GM21423 (cell line): ENCODE data around the gene NDEL1.

Source experiments
- ATAC-seq: cut with Tn5 transposase; IDR thresholded peaks from one replicate; pipeline ENCODE4 v1.9.1; 2021; ENCODE audit warnings: mild to moderate bottlenecking, moderate library complexity; ENCODE audit not compliant: unreplicated experiment

Gene NDEL1

DNA sequence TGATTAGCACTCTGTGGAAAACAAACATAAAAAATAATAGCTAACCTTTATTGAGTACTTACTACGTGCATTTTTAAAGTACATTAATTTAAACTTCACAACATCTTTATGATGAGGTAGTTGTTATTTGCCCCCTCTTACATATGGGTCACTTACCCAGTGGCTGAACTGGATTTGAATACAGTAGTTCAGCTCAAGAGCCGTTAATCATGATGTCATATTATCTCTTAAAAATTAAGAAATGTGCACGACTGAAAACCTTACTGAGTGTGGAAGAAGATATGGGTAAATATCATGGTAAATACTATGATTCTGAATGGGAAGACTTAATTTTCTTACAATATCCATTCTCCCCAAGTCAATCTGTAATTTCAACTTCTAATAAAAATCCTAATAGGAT is 17.6 kb downstream of the NDEL1 start:
- no peak for ATAC-seq

- no peak for ATAC-seq
Measured at GRCh38 chr17:8455665-8456209, 20.1 kb downstream of the NDEL1 start.

DNA sequence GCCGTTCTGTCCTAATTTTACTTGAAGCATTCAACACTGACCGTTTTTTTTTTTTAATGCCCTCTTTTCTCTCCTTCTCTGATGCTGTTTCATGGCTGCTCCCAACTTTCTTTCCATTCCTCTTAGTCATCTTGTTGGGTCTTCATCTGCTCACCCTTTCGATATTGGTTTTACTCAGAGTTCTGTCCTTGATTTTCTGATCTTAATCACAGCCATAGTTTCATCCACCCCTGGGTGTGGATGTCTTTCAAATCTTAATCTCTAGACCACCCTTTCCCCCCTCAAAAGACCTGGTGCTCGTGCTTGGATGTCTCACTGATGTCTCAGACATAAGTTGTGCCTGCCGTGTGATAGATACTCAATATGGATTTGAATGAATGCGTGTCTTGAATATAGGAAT is 22.4 kb downstream of the NDEL1 start:
- no peak for ATAC-seq

- no peak for ATAC-seq
Measured at GRCh38 chr17:8459107-8459506, 23.4 kb downstream of the NDEL1 start.

DNA sequence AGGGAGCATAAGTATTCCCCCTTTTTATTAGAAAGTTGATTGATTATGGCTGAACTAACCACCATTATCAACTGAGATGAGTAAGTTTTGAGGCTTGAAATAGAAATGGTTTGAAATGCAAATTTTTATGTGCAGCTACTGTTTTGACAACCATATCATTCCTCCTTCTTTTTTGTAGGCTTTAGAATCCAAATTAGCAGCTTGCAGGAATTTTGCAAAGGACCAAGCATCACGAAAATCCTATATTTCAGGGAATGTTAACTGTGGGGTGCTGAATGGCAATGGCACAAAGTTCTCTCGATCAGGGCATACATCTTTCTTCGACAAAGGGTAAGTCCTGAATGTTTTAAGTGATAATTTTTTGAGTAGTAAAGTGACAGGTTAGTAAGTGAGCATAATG is 24.1 kb downstream of the NDEL1 start:
- ATAC-seq, result no peak

DNA sequence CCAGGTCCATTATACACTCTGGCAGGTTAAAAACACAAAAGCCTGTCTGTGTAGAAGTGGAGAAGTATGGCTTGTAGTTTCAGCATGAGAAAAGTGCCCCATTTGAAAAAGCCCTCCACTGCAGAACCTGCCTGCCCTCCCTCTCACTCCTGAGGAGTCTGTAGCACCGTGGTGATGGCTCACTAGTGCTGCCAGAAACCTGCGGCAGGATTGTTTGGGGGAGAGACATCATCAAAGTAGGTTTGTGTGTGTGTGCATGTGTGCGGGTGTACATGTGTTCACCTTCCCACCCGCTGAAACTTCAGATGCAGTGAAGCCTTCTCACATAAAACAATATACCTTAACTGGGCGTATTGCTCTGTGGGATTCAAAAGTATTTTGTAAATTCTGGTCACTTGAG is 26.9 kb downstream of the NDEL1 start:
- ATAC-seq, result no peak

DNA sequence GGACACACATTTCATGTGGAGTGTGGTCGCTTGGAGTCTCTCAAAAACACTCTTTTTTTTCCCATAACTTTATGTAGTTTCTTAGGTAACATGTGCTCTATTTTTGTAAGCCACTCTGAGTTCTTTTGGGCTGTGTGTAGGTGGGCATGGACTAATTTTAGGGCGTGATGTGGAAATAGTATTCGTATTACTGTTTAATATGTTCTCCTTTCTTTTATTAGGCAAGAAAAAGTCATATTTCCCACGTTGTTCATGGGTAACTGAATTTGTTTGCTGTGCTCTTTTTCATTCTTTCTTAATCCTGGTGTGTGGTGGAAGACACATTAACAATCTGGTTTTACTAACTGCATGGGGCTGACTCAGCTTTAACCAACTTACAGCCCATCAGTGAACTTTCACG is 27.4 kb downstream of the NDEL1 start:
- ATAC-seq, result no peak

DNA sequence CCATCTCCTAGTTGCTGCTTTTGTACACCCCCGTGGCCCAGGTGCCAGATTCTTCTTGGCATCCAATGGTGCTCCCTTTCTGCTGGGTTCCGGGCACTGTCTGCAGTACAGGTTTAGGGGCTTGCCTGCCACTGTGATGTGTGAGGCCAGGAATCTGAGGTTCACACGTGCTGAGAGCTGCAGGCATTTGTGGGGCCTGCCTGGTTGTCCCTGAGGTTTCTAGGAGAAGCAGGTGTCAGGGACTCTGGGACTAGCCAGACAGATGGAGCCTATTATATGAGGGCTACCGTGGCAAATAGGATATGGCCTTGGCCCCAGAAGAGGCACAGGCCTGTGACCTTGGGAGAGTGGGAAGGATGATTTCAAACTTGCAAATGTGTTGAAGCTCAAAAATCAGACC is 29.3 kb downstream of the NDEL1 start:
- ATAC-seq, result no peak

DNA sequence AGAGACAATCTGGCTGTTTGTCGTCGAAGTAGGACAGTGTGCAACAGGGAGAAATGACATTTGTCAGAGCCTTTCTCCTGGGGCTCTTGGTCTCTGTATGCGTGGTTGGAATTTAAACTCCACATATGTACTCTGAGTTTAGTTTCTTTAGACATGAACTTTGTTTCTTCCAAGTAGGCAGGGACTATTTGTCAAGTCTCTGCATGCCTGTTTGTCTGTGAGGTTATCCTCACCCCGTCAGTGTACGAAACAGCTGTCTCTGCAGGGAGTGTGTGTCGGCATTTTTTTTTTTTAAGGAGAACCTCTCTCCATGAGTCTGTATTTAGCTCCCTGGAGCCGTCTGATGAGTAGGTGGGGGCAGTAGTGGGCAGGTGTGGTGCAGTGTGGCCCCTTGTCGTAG is 29.7 kb downstream of the NDEL1 start:
- no peak for ATAC-seq

DNA sequence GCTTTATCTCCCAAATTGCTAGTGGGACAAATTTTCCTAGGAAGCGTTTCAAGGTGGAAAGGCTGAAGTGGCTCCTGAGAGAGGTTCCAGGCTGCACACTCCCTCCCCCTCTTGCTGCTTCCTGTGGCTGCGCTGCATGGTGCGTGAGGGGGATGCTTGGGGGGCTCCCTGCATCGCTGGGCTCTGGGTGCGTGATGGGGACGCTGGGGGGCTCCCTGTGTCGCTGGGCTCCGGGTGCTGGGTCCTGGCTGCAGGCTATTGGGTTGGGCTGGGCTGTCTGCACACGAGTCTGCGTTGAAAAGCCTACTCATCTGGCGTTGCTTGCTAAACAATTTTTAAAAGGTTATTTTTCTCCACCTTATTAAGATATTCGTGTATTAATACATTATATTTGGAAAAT is 30.1 kb downstream of the NDEL1 start:
- ATAC-seq, result no peak

DNA sequence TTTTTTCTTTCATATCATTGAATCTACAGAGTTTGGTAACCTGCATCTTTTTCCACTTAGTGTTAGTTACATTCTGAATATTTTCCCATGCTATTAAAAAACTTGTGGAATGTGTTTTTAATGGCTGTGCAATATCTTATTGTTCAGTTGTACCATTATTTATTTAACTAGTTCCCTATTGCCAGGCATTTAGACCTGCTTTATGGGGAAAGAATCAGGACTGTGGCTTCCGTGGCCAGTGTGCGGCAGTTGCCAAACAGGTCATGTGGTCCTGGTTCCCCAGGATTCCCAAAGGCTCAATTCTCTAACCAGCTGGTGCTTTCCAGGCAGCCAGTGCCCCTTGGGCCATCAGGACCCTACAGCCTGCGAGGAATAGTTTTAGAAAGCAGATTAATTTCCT is 30.8 kb downstream of the NDEL1 start:
- ATAC-seq, result no peak

DNA sequence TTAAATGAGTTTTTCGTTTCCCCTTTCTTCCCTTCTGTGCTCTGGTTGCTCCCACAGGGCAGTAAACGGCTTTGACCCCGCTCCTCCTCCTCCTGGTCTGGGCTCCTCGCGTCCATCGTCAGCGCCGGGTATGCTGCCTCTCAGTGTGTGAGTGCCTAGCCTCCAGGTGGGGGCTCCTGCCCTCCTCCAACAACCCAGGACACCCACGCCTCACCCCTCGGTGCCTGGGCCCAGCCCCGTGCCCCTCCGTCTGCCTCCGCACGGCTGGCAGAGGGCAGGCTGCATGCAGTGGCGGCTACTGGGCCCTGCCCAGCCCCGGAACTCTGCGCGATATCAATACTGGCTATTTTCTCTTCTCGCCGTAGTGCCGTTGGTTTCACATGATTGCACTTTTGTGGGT is 31.2 kb downstream of the NDEL1 start:
- no peak for ATAC-seq

DNA sequence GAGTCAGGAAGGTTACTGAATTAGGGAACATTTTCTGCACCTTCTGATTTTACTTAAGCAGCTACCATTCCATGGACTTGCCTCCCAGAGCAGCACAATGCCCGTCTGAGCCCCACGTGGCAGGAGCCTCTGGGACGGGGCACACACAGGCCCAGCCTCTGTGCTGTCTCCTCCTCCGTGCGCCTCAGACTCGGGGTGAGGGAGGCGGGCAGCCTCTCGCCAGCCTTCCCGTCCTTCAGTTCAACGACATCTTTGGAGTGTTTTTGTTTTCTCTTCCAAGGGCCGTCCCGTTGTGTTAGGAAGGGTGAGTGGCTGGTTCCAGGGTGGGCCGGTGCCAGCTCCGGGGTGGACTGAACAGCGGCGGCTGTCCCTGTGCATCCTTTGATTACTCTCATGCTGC is 31.8 kb downstream of the NDEL1 start:
- no peak for ATAC-seq

GRCh38 chr17:8468127-8468526 is 32.4 kb downstream of the NDEL1 start:
- ATAC-seq, result no peak

DNA sequence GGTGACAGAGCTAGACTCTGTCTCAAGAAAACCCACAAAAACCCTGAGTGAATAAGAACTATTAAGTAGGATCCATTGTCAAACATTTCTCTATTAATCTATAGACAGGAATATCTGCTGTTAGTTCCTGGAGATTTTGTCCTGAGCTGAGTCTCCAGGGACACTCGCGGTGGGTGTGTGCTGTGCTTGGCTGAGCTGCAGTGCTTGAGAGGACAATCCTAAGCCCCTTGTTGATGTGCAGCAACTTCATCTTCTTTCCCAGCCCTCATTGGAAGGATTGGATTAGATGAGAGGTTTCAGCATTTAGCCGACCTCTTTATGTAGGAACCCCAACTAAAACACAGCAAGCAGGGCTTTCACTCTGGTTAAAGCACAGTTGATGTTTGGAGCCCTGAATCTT is 33.3 kb downstream of the NDEL1 start:
- no peak for ATAC-seq

- no peak for ATAC-seq
Measured at GRCh38 chr17:8469964-8470363, 34.3 kb downstream of the NDEL1 start.

DNA sequence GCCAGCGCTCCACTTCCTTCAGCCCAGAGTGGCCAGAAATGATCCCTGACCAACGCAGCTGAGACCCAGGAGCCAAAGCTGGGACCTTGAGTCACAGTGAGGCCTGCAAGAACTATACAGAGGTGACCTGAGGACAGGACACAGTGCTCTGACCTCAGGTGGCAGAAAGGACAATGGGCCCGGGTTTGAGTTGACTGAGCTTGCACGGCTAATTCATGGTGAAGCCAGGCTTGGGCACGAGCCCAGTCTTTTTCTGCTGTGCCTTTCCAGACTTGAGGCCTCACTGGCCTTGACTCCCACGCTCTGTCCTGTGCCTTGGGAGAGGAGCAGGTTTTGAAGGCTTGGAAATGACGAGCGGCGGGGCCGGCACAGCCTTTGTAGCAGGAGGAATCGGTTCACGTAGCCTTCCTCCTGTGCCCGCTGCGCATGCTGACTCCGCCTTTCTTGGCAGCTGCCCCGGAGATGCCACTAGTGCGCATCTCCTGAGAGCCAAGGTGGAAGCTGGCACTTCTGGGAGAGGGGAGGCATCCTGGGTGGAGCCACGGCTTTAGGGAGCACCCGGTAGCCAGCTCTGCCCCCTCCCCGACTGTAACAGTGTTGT is 34.9 kb downstream of the NDEL1 start:
- ATAC-seq, result no peak

GRCh38 chr17:8472663-8473062 is 37.0 kb downstream of the NDEL1 start:
- no peak for ATAC-seq

DNA sequence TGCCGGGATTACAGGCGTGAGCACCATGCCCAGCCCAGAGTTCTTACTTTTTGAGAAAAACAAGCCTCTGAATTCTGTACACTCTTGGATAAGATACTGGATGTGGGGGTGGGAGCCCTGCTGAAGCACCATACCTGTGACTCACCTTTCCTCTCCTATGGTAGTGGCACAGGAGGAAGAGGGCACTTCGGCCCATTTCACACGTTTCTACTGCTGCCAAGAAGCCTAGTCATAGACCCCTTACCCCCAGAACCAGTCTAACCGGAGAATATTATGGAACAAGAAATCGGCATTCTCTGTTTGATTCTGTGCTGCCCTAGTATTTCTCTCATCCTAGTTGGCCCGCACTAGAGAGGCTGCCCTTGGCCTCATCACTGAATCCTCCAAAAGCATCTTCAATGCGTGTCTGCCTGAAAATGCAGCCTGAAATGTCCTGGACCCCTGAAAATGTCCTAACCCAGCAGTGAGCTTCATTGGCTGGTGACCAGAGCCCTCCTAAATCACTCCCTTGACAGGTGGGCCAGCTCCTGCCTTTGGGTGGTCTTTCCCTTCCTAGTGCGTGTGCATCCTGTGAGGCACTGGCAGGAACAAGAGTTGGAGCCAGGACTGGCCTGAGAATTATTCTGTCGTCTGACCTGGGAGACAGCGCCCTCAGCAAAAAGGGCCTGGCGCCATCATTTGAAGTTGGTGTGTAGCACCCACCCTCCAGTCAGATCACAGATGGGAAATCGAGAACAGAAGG is 37.9 kb downstream of the NDEL1 start:
- no peak for ATAC-seq

DNA sequence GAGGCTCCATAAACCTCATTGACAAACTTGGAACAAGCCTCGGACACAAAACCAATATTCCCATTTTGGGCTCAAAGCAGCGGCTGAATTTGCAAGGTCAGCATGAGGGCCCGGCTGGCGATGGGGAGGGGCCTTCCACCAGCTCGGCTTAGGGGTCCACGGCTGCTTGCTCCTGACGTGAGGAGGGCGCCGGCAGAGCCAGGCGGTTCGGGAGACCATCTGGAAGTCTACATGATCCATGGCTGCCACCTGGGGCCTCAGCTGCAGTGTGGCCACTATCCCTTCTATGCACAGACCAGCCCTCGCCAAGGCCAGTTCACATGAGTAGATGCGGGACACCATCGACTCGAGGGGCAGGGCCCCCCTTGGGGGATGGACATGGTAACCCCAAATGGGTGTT is 39.1 kb downstream of the NDEL1 start:
- ATAC-seq, result no peak

DNA sequence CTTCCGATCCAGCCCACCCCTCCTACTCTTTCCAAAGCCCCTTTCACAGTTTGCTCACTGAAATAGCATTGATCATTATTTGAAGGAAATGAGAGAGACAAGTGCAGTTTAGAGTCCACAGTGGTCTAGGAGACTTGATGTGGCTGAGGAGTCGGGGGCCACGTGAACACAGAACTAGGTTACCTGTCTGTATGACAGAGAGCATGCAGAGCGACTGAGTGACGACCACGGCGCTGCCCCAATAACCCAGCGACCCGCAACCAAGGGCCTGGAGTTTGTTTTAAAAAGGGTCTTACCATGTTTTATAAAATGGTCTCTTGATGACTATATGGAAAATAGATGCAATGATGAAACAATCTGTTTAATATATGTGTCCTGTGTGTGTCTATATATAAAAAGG is 39.5 kb downstream of the NDEL1 start:
- ATAC-seq, result no peak

DNA sequence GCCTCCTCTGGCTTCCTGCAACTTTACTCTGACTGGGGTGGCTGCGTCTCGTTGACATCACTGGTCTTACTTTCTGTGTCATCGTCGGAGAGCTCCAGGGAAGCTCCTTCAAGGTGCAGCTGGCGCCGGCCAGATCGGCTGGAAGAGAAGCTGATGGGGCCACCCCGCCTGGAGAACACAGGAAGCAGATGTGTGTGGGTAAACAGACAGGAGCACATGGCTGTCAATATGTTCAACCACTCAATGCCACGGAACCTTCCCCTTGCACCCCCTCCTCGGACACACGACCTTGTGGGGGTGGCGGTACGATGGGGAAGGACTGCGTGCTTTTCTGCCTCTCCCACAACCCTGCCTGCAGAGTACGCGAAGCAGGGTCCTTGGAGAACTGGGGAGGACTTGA is 40.1 kb downstream of the NDEL1 start:
- no peak for ATAC-seq

GRCh38 chr17:8476741-8477140 is 41.1 kb downstream of the NDEL1 start:
- ATAC-seq, result no peak
